Hepatocyte (in vitro differentiated cells): Measurements from ENCODE around the gene ZMYND19. TPM values are rescaled to one million over a fixed set of nuclear protein-coding genes. Genes with fewer than 3 reads are reported as not detected.
"Not testable (repeated sequence)": the region's sequence is repeated elsewhere in the genome, so short reads cannot be mapped to it uniquely, and the experiment has no call there.

ENCODE experiments used
- DNase-seq: peaks from one replicate; pipeline ENCODE4 v3.0.0-alpha.2; 2016; ENCODE audit warnings: low spot score
- H2AFZ ChIP-seq: fragments of 200-600 bp; sonication (generic); 2 replicates; pipeline ENCODE4 v1.6.0; 2016; ENCODE audit warnings: antibody characterized with exemption, mild to moderate bottlenecking
- H3K27ac ChIP-seq: fragments of 200-600 bp; sonication (generic); 2 replicates; pipeline ENCODE4 v1.5.1; 2016; ENCODE audit warnings: mild to moderate bottlenecking
- H3K27me3 ChIP-seq: fragments of 200-600 bp; sonication (generic); 2 replicates; pipeline ENCODE4 v1.6.1; 2016
- H3K36me3 ChIP-seq: fragments of 200-600 bp; sonication (generic); replicated peaks from 2 replicates; pipeline ENCODE4 v1.5.1; 2016; ENCODE audit warnings: low read depth; ENCODE audit not compliant: insufficient read depth
- H3K4me1 ChIP-seq: fragments of 200-600 bp; sonication (generic); 2 replicates; pipeline ENCODE4 v1.5.1; 2016; ENCODE audit warnings: mild to moderate bottlenecking, moderate library complexity; ENCODE audit not compliant: insufficient read depth
- H3K4me2 ChIP-seq: fragments of 200-600 bp; sonication (generic); 2 replicates; pipeline ENCODE4 v1.6.0; 2016
- H3K4me3 ChIP-seq: fragments of 200-600 bp; sonication (generic); 2 replicates; pipeline ENCODE4 v1.5.1; 2016; ENCODE audit warnings: mild to moderate bottlenecking
- H3K79me2 ChIP-seq: fragments of 200-600 bp; sonication (generic); 2 replicates; pipeline ENCODE4 v1.6.0; 2017; ENCODE audit warnings: mild to moderate bottlenecking
- H3K9me2 ChIP-seq: fragments of 200-600 bp; sonication (generic); replicated peaks from 2 replicates; pipeline ENCODE4 v1.6.0; 2017; ENCODE audit warnings: mild to moderate bottlenecking; ENCODE audit not compliant: insufficient read depth
- H3K9me3 ChIP-seq: fragments of 200-600 bp; sonication (generic); 2 replicates; pipeline ENCODE4 v1.5.1; 2016; ENCODE audit warnings: low read depth, mild to moderate bottlenecking
- H4K20me1 ChIP-seq: fragments of 200-600 bp; sonication (generic); 2 replicates; pipeline ENCODE4 v1.6.0; 2016; ENCODE audit warnings: mild to moderate bottlenecking; ENCODE audit not compliant: insufficient read depth, poor library complexity, severe bottlenecking
- EZH2 ChIP-seq: fragments of 200-600 bp; sonication (generic); IDR thresholded peaks from 2 replicates; pipeline ENCODE4 v1.6.1; 2016; ENCODE audit warnings: antibody characterized with exemption, mild to moderate bottlenecking, borderline replicate concordance
- EZH2phosphoT487 ChIP-seq: fragments of 200-600 bp; sonication (generic); IDR thresholded peaks from one replicate; pipeline ENCODE4 v1.6.1; 2018; ENCODE audit warnings: antibody characterized with exemption, mild to moderate bottlenecking, low read depth, moderate library complexity; ENCODE audit not compliant: unreplicated experiment, severe bottlenecking
- WGBS: methylation state at CpG from one replicate; pipeline ENCODE4 v1.1.6; 2016; ENCODE audit warnings: low lambda C conversion rate; ENCODE audit errors: missing lambda C conversion rate; 5-methylcytosine and 5-hydroxymethylcytosine counted together
- polyA plus RNA-seq: library from polyadenylated mRNA; unstranded; fragments of >200 nt; fragmentation: Nextera tagmentation; extraction: Ambion mirVana; gene quantifications from 2 replicates; pipeline ENCODE4 v1.2.1, GENCODE V29; 2016
- total RNA-seq: library from RNA; depleted of rRNA; stranded (reverse); fragments of >200 nt; gene quantifications from 2 replicates; pipeline ENCODE4 v1.2.3, GENCODE V29; 2014
- TF ChIP-seq, protein P1 (sequence below): fragments of 200-600 bp; sonication (generic); IDR thresholded peaks from 2 replicates; pipeline ENCODE4 v1.5.1; 2016; ENCODE audit warnings: antibody characterized with exemption, mild to moderate bottlenecking; ENCODE audit not compliant: poor library complexity

The ZMYND19 gene
- total and polyA plus RNA-seq, 2 experiments from 2014 or later: 20.4 to 46.9 TPM

DNA sequence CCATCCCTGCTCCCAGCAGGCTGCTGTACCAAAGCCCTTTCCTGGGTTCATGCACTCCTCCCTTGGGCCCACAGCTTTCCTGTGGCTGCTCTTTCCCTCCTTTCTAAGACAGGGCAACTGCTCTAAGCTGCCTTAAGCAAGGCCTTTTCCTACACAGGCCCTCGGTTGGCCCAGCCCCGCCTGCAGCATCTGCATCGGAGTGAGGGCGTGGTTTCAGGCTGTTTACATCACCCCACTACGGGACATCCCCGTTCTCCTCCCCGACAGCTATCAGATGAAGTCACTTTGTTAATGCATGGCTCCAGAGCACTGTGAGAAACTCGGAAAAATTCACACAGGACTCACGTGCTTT lies 15.0 kb downstream of the ZMYND19 start:
- Histone ChIP-seq H3K36me3 (no peaks in the 10 kb centered on the region), H3K27me3 (no peaks in the 10 kb centered on the region), H3K4me2 (no peak overlapping the region), H2AFZ (no peak overlapping the region), H3K79me2 (peaks cover 35% of the 10 kb centered on the region), H3K9me3 (no peaks in the 10 kb centered on the region), H3K9me2 (no peaks in the 10 kb centered on the region), H3K4me3 (no peak overlapping the region), H3K4me1 (peaks cover 15% of the 10 kb centered on the region), H3K27ac (no peak overlapping the region), H4K20me1 (no peaks in the 10 kb centered on the region)
- TF ChIP-seq, protein P1, sequence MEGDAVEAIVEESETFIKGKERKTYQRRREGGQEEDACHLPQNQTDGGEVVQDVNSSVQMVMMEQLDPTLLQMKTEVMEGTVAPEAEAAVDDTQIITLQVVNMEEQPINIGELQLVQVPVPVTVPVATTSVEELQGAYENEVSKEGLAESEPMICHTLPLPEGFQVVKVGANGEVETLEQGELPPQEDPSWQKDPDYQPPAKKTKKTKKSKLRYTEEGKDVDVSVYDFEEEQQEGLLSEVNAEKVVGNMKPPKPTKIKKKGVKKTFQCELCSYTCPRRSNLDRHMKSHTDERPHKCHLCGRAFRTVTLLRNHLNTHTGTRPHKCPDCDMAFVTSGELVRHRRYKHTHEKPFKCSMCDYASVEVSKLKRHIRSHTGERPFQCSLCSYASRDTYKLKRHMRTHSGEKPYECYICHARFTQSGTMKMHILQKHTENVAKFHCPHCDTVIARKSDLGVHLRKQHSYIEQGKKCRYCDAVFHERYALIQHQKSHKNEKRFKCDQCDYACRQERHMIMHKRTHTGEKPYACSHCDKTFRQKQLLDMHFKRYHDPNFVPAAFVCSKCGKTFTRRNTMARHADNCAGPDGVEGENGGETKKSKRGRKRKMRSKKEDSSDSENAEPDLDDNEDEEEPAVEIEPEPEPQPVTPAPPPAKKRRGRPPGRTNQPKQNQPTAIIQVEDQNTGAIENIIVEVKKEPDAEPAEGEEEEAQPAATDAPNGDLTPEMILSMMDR: no peak
- TF ChIP-seq EZH2 (no peak), EZH2phosphoT487 (no peak)
- WGBS: 92% methylated on average over 9 of the region's 9 CpGs
- DNase-seq: no peak

DNA sequence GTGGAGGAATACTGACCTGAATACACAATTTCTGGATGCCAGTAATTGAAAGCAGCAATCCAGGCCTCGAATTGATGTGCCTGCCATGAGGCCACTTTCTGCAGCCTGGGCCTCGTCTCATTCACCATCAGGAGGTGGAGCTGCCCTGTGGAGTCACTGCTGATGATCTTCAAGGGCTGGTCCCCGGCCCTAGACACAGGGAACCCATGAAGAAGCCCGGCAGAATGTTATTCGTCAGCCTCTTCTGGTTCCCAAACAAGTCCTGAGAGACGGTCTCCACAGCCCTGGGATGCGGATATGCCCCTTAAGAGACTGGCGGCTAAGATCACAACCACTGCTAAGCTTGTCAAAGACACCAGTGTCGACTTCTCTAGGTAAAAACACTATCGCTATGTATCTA lies 16.1 kb downstream of the ZMYND19 start:
- no peaks in the 10 kb centered on the region for H3K27me3 ChIP-seq
- no peaks in the 10 kb centered on the region for H3K9me2 ChIP-seq
- TF ChIP-seq, protein P1: no peak
- no peaks in the 10 kb centered on the region for H4K20me1 ChIP-seq
- H3K4me2 ChIP-seq: no peak overlapping the region
- no peak overlapping the region for H3K27ac ChIP-seq
- H2AFZ ChIP-seq: no peak overlapping the region
- H3K79me2 ChIP-seq: peaks cover 35% of the 10 kb centered on the region
- H3K36me3 ChIP-seq: no peaks in the 10 kb centered on the region
- WGBS: 96% methylated on average over 10 of the region's 10 CpGs
- no peak overlapping the region for H3K4me3 ChIP-seq
- peaks cover 13% of the 10 kb centered on the region for H3K4me1 ChIP-seq
- DNase-seq: no peak
- H3K9me3 ChIP-seq: no peaks in the 10 kb centered on the region

DNA sequence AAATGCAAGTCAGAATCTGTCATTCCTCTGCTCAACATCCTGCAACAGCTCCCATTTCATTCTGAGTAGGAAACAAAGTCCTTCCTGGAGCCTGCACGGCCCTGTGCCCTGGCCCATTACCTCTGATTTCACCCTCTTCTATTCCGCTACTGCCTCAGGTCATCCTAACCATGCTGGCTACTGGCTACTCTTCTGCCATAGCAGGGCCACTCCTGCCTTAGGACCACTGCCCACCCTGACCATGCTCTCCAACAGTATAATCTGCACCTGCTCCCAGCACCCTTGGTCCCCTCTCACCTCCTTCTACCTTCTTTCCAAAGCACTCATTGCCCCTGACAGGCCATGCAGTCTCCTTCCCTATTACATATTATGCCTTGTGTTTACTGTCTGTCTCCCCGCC lies 19.7 kb downstream of the ZMYND19 start:
- WGBS: 97% methylated on average over 3 of the region's 3 CpGs
- H2AFZ ChIP-seq: no peak overlapping the region
- TF ChIP-seq EZH2: no peak
- TF ChIP-seq EZH2phosphoT487: no peak
- TF ChIP-seq, protein P1: no peak
- H3K79me2 ChIP-seq: peaks cover 9% of the 10 kb centered on the region
- H3K36me3 ChIP-seq: no peaks in the 10 kb centered on the region
- H3K4me3 ChIP-seq: no peak overlapping the region
- H3K4me1 ChIP-seq: no peaks in the 10 kb centered on the region
- H4K20me1 ChIP-seq: no peaks in the 10 kb centered on the region
- DNase-seq: no peak
- H3K27me3 ChIP-seq: no peaks in the 10 kb centered on the region
- H3K27ac ChIP-seq: no peak overlapping the region
- H3K9me3 ChIP-seq: no peaks in the 10 kb centered on the region
- no peaks in the 10 kb centered on the region for H3K9me2 ChIP-seq
- no peak overlapping the region for H3K4me2 ChIP-seq

DNA sequence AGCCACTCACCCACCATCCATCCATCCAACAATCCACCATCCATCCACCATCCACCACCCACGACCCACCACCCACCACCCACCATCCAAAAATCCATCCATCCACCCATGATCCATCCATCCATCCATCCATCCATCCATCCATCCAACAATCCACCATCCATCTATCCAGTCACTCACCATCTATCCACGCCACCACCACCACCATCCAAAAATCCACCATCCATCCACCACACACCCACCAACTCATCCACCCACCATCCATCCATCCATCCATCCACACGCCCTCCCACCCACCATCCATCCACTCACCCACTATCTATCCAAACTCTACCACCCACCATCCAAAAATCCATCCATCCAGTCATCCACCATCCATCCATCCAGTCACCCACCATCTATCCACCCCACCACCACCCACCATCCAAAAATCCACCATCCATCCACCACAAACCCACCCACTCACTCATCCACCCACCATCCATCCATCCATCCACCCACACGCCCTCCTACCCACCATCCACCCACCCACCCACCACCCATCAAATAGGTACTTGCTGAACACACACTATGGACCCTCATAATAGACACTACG lies 20.6 kb downstream of the ZMYND19 start:
- no peak overlapping the region for H3K4me3 ChIP-seq
- H4K20me1 ChIP-seq: no peaks in the 10 kb centered on the region
- H2AFZ ChIP-seq: no peak overlapping the region
- H3K27ac ChIP-seq: no peak overlapping the region
- no peaks in the 10 kb centered on the region for H3K36me3 ChIP-seq
- no peak for DNase-seq
- no peaks in the 10 kb centered on the region for H3K9me2 ChIP-seq
- no peak overlapping the region for H3K4me2 ChIP-seq
- H3K9me3 ChIP-seq: no peaks in the 10 kb centered on the region
- peaks cover 3% of the 10 kb centered on the region for H3K79me2 ChIP-seq
- H3K27me3 ChIP-seq: no peaks in the 10 kb centered on the region
- no peaks in the 10 kb centered on the region for H3K4me1 ChIP-seq
- WGBS: 100% methylated on average over 3 of the region's 5 CpGs
- TF ChIP-seq EZH2phosphoT487 (no peak), EZH2 (no peak)
- TF ChIP-seq, protein P1: no peak

DNA sequence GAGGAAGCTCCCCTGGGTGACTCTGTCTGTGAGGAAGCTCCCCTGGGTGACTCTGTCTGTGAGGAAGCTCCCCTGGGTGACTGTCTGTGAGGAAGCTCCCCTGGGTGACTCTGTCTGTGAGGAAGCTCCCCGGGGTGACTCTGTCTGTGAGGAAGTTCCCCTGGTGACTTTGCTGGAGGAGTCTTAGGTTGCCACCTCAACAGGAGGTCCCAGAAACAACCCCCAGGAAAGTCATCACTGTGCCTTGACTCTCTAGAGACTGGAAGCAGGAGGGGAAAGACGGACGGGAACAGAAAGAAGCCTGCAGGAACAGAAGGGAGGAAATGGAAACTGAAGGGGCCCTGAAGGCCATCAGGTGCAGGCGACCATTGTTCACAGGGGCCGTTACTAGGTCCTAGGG lies 21.9 kb downstream of the ZMYND19 start:
- H3K27ac ChIP-seq, H3K79me2 ChIP-seq, H3K4me2 ChIP-seq, H3K36me3 ChIP-seq, H3K9me2 ChIP-seq, H3K9me3 ChIP-seq, H4K20me1 ChIP-seq, H3K27me3 ChIP-seq, H2AFZ ChIP-seq, DNase-seq, H3K4me3 ChIP-seq, H3K4me1 ChIP-seq: not testable (repeated sequence)
- 98% methylated on average over 5 of the region's 5 CpGs for WGBS
